GM12891 (cell line): ENCODE data around the gene ZCWPW1.

ENCODE experiments used
- DNase-seq: peaks from one replicate; pipeline ENCODE4 v3.0.0; 2011; ENCODE audit warnings: low spot score; ENCODE audit not compliant: insufficient read length
- FAIRE-seq: peaks from 2 replicates; lab custom pipeline; 2011; peaks lifted over from hg19 to GRCh38; lab: Jason Lieb, UNC
- PAX5 ChIP-seq: IDR thresholded peaks from 2 replicates; pipeline ENCODE4 v1.6.1; 2011; ENCODE audit warnings: low read length, moderate library complexity, mild to moderate bottlenecking; ENCODE audit not compliant: insufficient read depth, severe bottlenecking
- POLR2A ChIP-seq: IDR thresholded peaks from 2 replicates; pipeline ENCODE4 v1.6.1; 2011; ENCODE audit warnings: low read depth, low read length, control low read depth
- POLR2AphosphoS5 ChIP-seq: IDR thresholded peaks from 2 replicates; pipeline ENCODE4 v1.6.1; 2011; ENCODE audit warnings: low read depth, low read length, control low read depth
- POU2F2 ChIP-seq: IDR thresholded peaks from 2 replicates; pipeline ENCODE4 v1.6.1; 2011; ENCODE audit warnings: low read depth, mild to moderate bottlenecking, control low read depth, low read length, moderate library complexity
- SPI1 ChIP-seq: IDR thresholded peaks from 2 replicates; pipeline ENCODE4 v1.6.1; 2011; ENCODE audit warnings: low read depth, low read length, control low read depth
- TAF1 ChIP-seq: IDR thresholded peaks from 2 replicates; pipeline ENCODE4 v1.6.1; 2011; ENCODE audit warnings: low read depth, low read length, control low read depth

The ZCWPW1 gene

GRCh38 chr7:100423315-100423714 lies 5.2 kb downstream of the ZCWPW1 start:
- TF ChIP-seq POLR2A (no peak), SPI1 (peak; percentile 62)
- DNase-seq = no peak
- peak; percentile 67 for FAIRE-seq

DNA sequence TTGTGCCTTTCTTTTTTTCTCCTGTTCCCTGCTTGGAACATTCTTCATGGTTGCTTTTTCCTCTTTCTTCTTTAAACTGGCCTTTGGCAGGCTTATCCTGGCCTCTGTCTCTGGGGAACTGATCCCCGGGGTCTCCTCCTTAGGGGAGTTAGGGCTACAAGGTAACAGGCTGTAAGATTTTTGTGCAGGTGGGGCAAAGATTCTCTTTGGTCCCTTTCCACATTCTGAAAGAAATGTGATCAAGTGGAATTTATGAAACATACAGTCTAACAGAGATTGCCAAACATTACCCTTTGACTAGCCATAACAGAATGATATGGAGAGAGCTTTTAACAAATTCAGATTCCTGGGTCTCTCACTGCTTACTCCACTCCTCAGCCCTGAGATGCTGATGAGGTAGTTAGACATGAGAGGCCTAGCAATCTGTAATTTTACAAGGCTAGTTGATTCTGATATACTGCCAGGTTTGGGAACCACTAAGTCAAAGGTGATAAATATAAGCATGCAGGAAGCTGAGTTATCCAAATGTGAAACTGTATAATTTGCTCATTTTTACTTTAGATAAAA lies 8.8 kb downstream of the ZCWPW1 start:
- TF ChIP-seq POLR2AphosphoS5 (no peak), POU2F2 (no peak), TAF1 (no peak), SPI1 (no peak)
- FAIRE-seq (no peak), DNase-seq (no peak)

DNA sequence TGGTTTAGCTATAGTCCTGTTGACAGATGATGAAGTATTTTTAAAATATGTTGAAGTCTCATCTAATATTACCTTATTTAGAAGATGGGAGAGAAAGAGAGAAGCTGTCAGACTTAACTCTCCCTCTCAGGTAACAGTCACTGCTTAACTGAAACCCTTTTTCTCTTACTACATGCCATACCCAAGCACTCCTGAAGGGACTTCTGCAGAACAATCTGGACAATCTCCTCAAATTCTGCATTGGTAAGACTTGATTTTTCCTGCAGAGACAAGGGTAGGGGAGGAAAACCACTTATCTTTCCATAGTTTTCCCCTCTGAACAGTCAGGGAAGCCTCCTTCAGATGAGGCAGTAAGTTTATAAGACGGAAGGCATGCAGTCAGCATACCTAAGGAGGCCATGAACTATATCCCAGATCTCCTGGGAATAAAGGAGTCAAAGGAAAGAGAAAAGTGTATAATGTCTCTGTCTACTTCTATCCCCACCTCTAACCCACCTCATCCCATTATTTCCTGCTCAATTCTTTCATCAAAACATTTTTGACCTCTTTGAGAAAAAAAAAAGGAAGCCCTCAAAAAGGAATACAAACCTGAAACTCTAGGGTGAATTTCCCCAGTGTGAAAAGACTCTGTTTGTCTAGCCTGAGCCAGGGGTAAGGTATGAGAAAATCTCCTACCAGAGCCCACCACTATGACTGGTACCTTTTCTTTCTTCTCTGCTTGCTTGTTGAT lies 9.4 kb downstream of the ZCWPW1 start:
- no peak for FAIRE-seq
- TF ChIP-seq TAF1 (no peak), POLR2AphosphoS5 (no peak), SPI1 (peak; percentile 45)

DNA sequence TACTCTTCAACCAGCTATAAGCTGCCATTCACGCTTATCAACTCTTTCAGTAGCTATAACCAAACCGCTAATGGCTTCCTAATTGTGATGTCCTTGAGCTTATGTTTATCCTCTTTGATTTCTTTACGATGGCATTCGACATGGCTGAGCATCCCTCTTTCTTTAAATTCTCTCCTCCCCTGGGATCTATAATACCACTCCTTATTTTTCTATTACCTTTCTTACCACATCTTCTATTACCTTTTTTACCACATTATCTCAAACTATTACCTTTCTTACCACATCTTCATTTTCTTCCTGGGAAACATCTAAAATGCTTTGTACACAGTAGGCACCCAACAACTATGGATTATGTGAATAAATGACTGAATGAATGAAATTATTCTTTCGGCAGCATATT lies 13.1 kb downstream of the ZCWPW1 start:
- DNase-seq = no peak
- TF ChIP-seq POLR2A = no peak
- TF ChIP-seq POLR2AphosphoS5 = no peak
- no peak for TF ChIP-seq PAX5
- TF ChIP-seq SPI1 = no peak
- no peak for TF ChIP-seq POU2F2
- no peak for TF ChIP-seq TAF1

More for the DNA sequence above, 9.4 kb downstream of the ZCWPW1 start:
- no peak for DNase-seq

DNA sequence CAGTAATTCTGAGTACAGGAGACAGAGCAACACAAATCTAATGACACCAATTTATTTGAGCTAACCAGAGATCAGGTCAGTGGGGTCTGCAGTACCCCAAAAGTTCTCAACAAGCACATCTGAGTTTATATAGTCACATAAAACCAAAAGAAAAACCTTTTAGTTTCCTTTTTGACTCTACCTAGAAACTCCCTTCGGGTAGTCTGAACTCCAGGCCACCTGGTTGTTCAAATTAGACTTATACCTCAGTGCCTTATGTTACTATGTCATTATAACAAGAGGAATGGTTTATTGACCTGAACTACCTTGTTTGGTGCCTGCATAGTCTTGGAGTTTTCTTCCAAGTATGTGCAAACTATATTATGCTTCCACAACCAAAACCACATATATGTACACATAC lies 14.6 kb downstream of the ZCWPW1 start:
- no peak for DNase-seq
- FAIRE-seq = peak; percentile 5
- TF ChIP-seq POLR2AphosphoS5 (no peak), POU2F2 (no peak), PAX5 (no peak), POLR2A (no peak), SPI1 (no peak), TAF1 (no peak)

More for the DNA sequence above, 13.1 kb downstream of the ZCWPW1 start:
- FAIRE-seq = no peak

GRCh38 chr7:100413346-100413745 lies 15.2 kb downstream of the ZCWPW1 start:
- peak; percentile 41 for TF ChIP-seq SPI1
- no peak for TF ChIP-seq POLR2A
- FAIRE-seq = peak; percentile 70

GRCh38 chr7:100411101-100411500 lies 17.4 kb downstream of the ZCWPW1 start:
- DNase-seq (no peak), FAIRE-seq (no peak)
- no peak for TF ChIP-seq POLR2A
- TF ChIP-seq TAF1 = no peak
- no peak for TF ChIP-seq SPI1
- no peak for TF ChIP-seq PAX5
- no peak for TF ChIP-seq POU2F2
- TF ChIP-seq POLR2AphosphoS5 = no peak

More at GRCh38 chr7:100413346-100413745, 15.2 kb downstream of the ZCWPW1 start:
- DNase-seq = no peak

- TF ChIP-seq POLR2AphosphoS5 (no peak), TAF1 (no peak), POLR2A (no peak), PAX5 (no peak), SPI1 (no peak), POU2F2 (no peak)
- DNase-seq = no peak
- FAIRE-seq = peak; percentile 86
Observed at GRCh38 chr7:100407285-100408180, 21.0 kb downstream of the ZCWPW1 start.

GRCh38 chr7:100406767-100407166 lies 21.7 kb downstream of the ZCWPW1 start:
- FAIRE-seq (no peak), DNase-seq (no peak)
- TF ChIP-seq POLR2AphosphoS5 (no peak), POU2F2 (no peak), POLR2A (no peak), TAF1 (no peak), SPI1 (no peak), PAX5 (no peak)

- DNase-seq (no peak), FAIRE-seq (no peak)
- TF ChIP-seq POU2F2 = no peak
- no peak for TF ChIP-seq POLR2AphosphoS5
- no peak for TF ChIP-seq TAF1
- TF ChIP-seq POLR2A = no peak
- no peak for TF ChIP-seq PAX5
- TF ChIP-seq SPI1 = no peak
Observed at GRCh38 chr7:100402241-100402640, 26.3 kb downstream of the ZCWPW1 start.
